HG03060 (cell line): ENCODE data around the gene TBC1D1.
A peak's percentile ranks its signal among the peaks of the same experiment; 100 is the strongest.

Experiments used
- ATAC-seq: cut with Tn5 transposase; IDR thresholded peaks from one replicate; pipeline ENCODE4 v1.9.1; 2021; ENCODE audit warnings: low read depth, moderate number of reproducible peaks; ENCODE audit not compliant: unreplicated experiment

Gene TBC1D1

DNA sequence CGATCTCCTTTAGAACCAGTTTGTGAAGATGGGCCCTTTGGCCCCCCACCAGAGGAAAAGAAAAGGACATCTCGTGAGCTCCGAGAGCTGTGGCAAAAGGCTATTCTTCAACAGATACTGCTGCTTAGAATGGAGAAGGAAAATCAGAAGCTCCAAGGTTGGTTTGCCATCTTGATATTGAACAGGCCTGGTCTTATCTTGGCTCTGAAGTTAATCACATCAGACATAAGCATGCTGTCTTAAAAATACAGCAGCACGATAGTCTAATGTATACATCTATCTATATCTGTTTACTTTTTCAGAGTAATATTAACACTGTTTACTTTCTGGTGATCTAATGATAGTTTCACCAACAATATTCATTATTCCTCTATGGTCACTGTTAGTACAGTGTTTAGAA is 199.1 kb downstream of the TBC1D1 start:
- no peak for ATAC-seq

DNA sequence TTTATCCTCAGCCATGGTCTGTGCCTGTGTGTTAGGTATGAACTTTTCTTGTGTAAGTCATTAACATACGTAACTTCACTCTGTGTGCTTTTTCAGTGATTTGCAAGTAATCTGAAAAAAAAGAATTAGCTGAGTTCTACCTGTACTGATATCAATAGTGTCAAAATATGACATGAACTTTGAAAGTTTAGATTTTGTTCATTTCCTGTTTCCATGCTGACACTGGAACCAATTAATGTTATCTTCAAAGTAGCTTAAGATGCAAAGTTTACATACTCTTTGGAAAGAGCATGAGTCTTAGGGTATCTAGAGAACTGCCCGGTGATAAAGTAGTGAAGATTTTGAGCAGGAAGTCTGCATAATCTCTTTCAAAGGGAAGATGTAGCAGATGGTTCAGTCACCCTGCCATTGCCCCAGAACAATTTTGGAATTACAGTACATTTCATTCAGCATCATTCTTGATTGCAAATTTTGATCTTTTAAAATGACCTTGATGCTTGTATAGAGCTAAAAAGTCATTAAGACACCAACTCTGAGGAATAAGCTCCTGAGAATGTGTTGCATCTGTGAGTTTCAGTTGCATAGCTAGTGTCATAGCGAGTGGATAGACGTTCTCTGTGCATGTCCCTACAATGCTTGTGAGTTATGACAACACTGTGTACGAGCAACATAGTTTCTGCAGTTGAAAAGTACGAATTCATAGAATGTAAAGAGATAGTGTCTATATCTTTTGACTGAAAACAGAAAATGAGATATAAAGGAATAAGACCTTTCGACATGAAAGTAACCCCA is 199.8 kb downstream of the TBC1D1 start:
- ATAC-seq: no peak

DNA sequence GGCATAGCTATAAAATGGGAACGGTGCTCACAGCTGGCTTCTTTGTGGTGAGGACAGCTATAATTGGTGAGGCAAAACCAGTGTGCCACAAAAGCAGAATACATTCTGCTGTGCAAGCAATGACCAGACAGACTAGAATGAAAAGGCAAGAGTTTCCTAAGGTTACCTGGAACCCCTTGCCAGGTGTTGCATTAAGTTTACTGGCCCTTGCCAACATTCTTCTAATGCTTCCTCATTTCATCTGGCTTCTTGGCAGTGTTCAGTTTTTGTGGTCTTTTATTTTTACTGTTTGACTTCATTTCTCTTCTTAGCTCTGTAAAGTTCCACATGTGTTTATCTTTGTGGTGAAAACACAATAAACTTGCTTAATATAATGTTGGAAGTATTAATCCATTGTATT is 200.8 kb downstream of the TBC1D1 start:
- ATAC-seq: no peak

DNA sequence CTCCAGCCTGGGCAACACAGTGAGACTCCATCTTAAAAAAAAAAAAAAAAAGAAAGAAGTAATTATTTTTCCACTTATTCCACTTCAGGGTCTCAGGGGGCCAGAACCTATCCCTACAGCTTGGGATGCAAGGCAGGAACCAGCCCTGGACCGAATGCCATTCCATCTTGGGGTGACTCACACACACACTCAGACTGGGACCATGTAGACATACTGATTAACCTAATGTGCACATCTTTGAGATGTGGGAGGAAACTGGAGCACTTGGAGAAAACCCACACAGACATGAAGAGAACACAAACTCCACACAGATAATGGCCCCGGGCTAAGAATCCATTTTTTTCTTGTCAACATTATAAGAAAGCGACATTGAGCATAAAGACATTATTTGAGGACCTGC is 201.8 kb downstream of the TBC1D1 start:
- no peak for ATAC-seq

DNA sequence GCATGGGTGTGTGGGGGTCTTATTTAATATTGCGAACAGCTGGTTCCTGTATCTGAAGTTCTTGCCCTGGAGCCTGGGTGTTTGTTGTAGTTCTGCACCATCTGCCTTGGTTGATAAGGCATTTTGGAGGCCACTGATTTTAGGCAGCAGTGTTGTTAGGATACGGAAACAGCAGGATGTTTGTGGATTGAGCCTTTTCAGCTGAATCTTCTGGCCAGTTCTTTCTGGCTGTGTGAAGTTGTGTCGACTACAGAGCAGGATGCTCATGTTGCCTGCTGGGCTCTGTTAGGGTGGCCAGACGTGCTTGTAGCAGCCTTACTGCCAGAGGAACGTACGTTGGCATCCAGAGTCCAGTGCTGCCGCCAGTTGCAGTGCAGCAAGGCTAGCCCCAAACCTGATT is 203.5 kb downstream of the TBC1D1 start:
- no peak for ATAC-seq

DNA sequence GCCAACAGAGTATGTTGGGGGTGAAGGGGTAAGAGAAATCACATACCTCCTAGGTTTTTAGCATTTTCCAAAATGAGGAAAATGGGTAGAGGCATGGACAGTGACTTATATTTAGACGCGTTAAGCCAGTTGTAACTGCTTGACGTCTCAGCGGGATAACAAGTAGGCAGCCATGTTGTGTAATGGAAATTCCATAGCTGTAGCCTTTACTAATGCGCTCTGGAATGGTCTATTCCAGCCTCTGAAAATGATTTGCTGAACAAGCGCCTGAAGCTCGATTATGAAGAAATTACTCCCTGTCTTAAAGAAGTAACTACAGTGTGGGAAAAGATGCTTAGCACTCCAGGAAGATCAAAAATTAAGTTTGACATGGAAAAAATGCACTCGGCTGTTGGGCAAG is 204.8 kb downstream of the TBC1D1 start:
- ATAC-seq: no peak

DNA sequence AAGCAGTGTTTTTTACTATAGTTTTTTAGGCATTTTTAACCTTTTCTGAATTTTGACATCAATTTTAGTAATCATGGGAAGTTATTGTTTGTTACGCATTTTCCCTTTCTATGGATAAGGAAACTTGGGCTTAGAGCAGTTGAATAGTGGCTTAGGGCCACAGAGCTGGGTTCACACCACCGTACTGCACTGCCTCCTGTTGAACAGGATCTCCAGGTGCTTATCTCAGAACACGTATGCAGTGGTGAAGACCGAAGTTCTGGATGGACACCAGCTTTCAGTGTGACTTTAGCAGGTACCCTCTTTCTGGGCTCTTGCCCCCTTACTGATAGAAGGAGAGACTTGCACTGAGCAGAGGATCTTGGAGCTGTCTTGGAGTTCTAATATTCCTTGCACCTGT is 206.9 kb downstream of the TBC1D1 start:
- ATAC-seq: no peak

DNA sequence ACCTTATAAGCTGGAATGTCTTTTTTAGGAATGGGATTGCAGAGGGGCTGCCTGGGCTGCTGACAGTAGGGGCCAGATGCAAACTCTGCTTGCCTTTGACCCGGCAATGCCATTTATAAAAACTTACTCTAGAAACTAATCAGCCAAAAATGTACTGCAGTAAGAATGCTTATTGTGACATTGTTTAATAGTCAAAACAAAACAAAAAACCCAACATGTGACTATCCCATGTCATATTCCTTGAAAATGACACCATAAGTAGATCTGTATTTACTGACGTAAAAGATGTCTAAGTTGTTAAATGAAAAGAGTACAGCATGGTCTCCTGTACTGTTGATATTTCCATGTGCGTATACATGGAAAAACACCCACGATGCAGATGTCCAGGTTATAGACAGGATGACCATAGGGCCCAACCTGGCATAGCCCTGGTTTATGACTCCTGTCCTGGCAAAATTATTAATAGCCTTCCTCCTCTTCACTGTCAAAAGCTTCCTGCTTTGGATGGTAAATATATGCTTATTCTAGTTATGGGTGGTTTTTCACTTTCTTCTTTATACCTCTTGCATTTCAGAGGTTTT is 208.2 kb downstream of the TBC1D1 start:
- no peak for ATAC-seq

DNA sequence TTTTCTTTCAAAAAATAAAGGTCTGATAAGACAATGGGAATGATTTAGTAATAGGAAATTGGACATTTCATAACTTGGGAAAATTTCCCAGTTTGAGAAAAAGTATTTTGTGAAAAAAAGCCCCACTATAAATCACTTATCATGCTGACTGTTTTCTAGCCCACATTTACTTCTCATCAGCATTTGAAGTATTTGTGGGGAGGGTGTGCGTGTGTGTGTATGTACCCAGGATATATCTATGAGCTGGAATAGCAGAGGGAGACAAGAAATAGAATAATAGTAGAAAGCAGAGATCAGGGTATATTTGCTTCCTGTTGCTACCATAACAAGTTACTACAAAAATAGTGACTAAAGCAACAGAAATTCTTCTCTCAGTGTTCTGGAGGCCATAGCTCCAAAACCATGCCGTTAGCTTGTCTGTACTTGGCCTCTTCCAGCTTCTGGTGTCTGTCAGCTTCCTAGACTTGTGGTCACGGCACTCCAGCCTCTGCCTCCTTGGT is 209.1 kb downstream of the TBC1D1 start:
- ATAC-seq: no peak

DNA sequence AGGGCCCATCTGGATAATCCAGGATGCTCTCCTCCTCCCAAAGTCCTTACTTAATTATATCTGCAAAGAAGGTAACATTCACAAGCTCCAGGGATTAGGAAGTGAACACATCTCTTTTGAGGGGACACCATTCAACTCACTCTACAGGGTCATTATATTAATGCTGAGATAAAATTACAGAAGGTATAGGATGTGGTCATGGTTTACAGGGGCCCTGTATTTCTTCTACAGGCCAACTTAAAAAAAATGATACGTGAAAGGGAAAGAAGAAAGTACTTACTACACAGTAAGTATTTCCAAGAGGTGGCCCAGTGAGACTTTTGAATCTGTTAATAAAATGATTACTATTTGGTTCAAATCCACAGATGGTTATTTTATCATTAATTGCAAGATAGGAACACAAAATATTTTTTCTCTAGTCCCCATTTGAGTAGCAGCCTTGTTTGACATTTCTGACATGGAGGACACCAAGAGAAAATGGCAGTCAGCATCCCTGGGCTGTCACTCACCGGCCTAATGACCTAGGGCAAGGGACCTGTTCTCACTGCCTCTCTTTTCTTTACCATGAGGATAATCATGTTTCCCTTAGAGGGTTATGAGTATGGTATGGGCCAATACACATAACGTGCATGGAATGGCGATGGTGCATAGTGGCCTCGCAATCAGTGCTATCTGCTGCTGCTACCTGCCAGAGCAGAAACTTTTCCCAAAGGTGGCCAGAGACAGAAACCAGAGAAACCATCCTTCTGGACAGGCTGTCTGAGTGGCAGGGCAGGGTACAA is 209.8 kb downstream of the TBC1D1 start:
- no peak for ATAC-seq

DNA sequence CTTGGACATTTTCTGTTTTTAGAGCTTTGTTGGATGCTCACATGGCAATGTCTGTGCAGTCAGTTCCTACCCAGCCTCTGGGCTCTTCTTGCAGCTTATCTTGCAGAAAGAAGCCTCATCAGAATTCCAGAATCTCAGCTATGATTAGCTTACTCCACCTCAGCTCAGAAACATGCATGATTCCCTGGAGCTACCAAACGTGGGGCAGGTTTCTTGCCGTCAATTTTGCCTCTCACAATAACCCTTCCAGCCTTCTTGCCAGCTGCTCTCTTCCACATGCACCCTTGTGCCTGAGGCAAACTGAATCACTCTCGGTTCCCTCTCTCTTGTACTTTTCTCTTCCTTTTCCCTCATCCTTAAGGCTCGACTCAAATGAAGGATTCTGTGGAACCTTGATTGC is 210.7 kb downstream of the TBC1D1 start:
- no peak for ATAC-seq

DNA sequence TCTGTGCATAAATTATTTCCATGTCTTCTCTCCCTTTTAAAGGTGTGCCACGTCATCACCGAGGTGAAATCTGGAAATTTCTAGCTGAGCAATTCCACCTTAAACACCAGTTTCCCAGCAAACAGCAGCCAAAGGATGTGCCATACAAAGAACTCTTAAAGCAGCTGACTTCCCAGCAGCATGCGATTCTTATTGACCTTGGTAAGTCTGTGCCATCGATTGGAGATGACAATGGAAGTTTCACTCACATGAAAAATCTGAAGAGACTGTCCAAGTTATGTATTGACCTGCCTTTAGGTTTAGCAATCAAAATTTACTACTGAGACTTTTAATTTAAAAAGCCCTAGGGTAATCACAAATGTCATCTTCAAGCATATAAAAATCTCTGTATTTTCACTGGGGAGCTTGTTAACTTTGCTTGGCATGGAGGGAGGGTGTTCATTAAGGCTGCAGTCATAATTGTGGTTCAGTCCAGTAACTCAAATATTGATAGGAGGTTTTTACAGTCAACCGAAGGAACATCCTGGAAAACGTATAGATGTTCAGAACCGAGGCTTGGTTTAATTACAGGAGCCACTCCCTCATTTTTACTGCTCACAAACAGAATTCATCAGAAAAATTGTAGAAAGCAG is 212.2 kb downstream of the TBC1D1 start:
- no peak for ATAC-seq

DNA sequence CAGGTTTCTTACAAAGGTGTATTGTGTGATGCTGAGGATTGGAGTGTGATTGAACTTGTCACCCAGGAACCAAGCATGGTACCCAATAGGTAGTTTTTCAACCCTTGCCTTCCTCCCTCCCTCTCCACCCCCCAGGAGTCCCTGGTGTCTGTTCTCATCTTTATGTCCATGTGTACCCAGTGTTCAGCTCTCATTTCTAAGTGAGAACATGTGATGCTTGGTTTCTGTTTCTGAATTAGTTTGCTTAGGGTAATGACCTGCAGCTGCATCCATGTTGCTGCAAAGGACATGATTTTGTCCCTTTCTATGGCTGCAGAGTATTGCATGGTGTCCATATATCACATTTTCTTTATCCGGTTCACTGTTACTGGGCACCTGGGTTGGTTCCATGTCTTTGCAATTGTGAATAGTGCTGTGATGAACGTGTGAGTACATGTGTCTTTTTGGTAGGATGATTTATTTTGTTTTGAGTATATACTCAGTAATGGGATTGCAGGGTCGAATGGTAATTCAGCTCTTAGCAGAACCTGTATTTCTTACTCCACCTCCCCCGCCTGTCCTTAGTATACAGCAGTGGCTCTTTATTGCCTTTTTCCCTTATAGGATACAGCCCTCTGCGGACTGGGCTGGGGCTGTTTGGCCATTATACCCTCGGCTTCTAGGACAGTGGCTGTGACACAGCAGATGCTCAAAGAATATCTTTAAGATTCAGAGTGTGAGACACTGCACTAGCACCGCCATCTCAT is 214.8 kb downstream of the TBC1D1 start:
- peak; percentile 87 for ATAC-seq

DNA sequence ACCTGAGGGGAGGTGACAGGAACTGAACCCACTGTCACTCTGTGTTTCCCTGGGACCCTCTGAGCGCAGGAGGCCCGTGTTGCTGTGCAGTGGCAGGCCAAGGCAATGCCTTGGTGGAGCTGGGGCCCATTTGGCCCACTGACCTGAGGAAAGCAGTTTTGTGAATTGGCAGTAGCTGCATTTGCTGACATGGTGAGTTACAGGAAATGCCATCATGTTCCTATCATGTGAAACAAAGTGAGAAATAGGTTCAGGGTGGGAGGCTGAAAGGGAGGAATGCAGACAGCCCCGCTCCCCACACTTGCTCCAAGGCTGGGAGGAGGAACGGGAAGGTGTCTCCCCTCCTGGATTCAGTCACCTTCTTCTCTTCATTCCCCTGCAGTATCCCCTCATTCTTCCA is 215.4 kb downstream of the TBC1D1 start:
- no peak for ATAC-seq

DNA sequence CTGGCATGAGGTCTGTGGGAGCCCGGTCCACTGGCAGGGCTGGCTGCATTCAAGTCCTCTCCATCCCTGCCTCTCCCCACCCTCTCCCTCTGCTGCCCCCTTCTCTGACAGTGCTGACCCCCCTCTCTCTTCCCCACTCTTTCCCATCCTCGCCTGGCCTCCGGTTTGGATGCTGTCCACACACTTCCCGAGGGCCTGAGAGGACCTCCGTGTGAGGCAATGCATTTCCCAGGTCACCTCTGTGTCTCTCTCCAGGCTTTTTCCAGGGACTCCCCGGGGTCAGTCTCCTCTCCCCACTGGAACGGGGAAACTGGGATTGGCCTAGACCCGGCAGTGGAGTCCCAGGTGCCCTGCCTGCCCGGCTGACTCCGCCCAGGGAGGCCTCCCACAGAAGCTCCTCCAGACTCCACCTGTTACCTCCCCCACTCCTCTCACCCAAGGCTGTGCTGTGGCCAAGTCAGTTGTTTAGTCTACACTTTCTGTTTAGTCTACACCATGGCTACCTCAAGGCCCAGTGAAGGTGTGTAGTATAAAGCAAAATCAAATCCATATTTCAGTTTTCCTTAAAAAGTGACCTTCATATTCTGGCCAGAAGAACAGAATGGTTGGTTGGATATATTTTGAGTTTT is 216.1 kb downstream of the TBC1D1 start:
- ATAC-seq: no peak

DNA sequence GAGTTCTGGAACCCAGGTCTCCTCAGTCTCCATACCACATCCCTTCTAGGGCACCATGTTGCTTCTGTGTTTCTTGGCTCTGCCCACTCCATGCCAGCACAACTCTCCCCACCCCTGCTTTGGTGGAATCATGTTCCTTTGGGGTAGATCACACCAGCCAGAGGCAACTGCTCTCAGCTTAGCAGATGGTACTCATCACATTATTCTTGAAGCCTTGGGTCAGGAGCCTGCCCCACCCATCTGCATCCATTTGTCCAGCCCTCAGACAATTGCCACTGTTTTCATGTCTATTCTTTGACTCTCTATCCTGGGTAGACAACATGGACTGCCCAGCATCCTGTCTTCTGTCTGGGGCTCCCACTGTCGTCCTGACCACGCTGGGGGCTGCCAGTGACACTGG is 216.9 kb downstream of the TBC1D1 start:
- no peak for ATAC-seq

DNA sequence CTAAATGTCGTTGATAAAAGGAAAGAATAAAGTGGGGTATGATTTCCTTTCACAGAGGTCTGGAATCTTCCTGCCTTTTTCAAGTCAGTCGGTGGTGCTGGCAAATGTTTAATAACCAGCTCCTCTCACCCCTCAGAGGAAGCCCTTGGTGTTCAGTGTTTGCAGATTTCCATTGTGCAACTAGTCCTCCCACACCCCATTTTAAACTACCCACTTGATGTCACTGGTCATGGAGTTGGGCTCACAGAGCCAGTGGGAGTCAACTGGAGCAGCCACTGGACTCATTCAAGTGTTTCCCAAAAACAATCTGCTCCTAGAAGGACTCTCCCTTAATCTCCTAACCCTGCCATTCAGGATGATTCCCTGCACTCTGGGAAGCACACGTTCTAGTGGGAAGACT is 218.5 kb downstream of the TBC1D1 start:
- no peak for ATAC-seq

DNA sequence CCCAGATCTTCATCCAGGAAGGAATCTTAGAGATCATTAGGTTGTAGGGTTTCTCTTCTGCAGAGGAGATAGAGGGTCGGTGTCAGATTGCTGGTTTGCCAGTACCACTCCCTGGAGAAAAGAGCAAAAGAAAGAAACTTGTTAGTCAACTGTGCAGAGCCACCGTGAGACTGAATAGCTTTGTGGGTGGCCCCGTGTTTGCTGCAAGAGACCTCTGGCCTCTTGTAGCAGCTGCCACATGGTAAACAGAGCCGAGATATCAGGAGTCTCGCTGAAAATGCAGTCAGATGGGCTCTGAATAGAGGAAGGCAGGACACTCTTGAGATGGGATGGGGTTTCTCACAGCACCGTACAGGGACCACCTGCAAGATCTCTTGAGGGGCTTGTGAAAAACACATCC is 219.0 kb downstream of the TBC1D1 start:
- no peak for ATAC-seq

DNA sequence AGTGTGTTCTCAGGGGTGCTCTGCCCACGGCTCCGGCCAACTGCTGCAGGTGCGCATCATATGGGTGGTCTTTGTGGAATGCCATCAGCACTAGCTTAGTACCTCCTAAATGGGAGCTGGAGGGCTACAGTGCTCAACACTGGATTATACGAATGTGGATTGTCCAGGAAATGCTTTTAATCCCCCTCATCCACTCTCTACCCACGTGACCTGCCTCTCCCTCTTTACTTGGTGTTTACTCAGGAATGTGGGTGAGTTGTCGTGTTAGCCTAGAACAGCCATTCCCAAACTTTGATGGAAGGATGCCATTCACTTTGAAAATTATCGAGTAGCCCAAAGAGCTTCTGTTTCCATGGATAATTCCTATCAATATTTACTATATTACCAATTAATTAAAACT is 220.1 kb downstream of the TBC1D1 start:
- ATAC-seq: no peak

DNA sequence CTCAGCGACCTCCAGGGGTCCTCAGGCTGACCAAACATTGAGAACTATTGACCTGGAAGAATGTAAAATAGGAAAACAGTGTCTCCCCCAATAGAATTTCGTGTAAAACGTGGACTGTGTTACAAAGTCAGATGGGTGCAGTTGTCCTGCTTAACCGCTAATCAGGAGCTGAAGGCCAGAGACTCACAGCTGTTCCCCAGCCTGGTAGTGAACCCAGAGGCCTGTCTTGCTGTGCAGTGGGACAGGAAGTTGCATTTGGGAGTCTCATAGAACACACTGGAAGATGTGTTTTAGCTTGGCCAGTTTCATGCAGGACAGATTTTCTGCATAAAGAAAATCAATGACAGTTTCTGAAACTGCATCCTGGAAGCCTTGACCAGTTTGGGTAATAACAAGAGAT is 220.8 kb downstream of the TBC1D1 start:
- no peak for ATAC-seq
